Stimulated activated CD4-positive, alpha-beta T cell treated with anti-CD3 and anti-CD28 coated beads, TNF-alpha, amount 100 ng/mL, for 24 hours (primary cell): Measurements from ENCODE around the gene LLGL1.

ENCODE experiments used
- DNase-seq, 3 experiments: peaks; one replicate each; pipeline ENCODE4 v3.0.0-alpha.2; 2020; ENCODE audit warnings: low read depth in 3 of 3

LLGL1 gene

GRCh38 chr17:18225121-18225641 is at the start of gene LLGL1:
TSS of gene LLGL1 (plus strand) at chr17:18225635. CDS start at chr17:18225683, 48 bp downstream.
- DNase-seq = peak; percentile 91 to 97 (median 94)

- no peak for DNase-seq
These were observed 49.3 kb upstream of the LLGL1 start for GRCh38 chr17:18176176-18176575.

- no peak for DNase-seq
These were observed 48.3 kb upstream of the LLGL1 start for GRCh38 chr17:18177133-18177532.

- DNase-seq = no peak
These were observed 47.7 kb upstream of the LLGL1 start for GRCh38 chr17:18177722-18178121.

- no peak for DNase-seq
These were observed 46.2 kb upstream of the LLGL1 start for GRCh38 chr17:18179196-18179595.

- DNase-seq = no peak
These were observed 45.6 kb upstream of the LLGL1 start for GRCh38 chr17:18179804-18180203.

- DNase-seq = peak in 1 of 3 experiments; percentile 61
These were observed 44.1 kb upstream of the LLGL1 start for GRCh38 chr17:18181358-18181757.

GRCh38 chr17:18182110-18182977 is 43.1 kb upstream of the LLGL1 start:
- no peak for DNase-seq

GRCh38 chr17:18182978-18183333 is 42.5 kb upstream of the LLGL1 start:
- DNase-seq = peak; percentile 61 to 88 (median 70)

- DNase-seq = peak; percentile 91 to 95 (median 94)
These were observed 41.9 kb upstream of the LLGL1 start, which contains the start of gene ALKBH5 for GRCh38 chr17:18183334-18184142. TSS of gene ALKBH5 (plus strand) at chr17:18183828. CDS start at chr17:18184244, 416 bp downstream.

GRCh38 chr17:18184143-18185031 is 41.0 kb upstream of the LLGL1 start:
- peak; percentile 35 to 70 (median 52) for DNase-seq

- no peak for DNase-seq
These were observed 40.0 kb upstream of the LLGL1 start for GRCh38 chr17:18185391-18185790.

- no peak for DNase-seq
These were observed 39.4 kb upstream of the LLGL1 start for GRCh38 chr17:18185832-18186626.

- no peak for DNase-seq
These were observed 38.8 kb upstream of the LLGL1 start for GRCh38 chr17:18186627-18186982.

GRCh38 chr17:18187226-18187625 is 38.2 kb upstream of the LLGL1 start:
- DNase-seq = no peak

GRCh38 chr17:18187821-18188761 is 37.3 kb upstream of the LLGL1 start:
- peak in 1 of 3 experiments; percentile 36 for DNase-seq

- DNase-seq = no peak
These were observed 34.7 kb upstream of the LLGL1 start for GRCh38 chr17:18190628-18191235.

- no peak for DNase-seq
These were observed 34.2 kb upstream of the LLGL1 start for GRCh38 chr17:18191236-18191667.

GRCh38 chr17:18191967-18192366 is 33.5 kb upstream of the LLGL1 start:
- DNase-seq = no peak
